ENCODE results near the gene MUC21. TPM values are rescaled to one million over a fixed set of nuclear protein-coding genes. Genes with fewer than 3 reads are reported as not detected.
"Not testable (repeated sequence)": the region's sequence is repeated elsewhere in the genome, so short reads cannot be mapped to it uniquely, and the experiment has no call there.

The MUC21 gene
- total and polyA plus RNA-seq, 3 donors from 2014 or later = 0.12 TPM; not detected in 2

- no peaks in the 10 kb centered on the region for H3K9me3 ChIP-seq
- 68 to 86% methylated on average over 2 of the region's 2 CpGs for WGBS, 2 donors
- no peaks in the 10 kb centered on the region for H3K27me3 ChIP-seq
- intact Hi-C loops (cut with DNase I; ENCODE audit: low total_unique reads) = no loop called here
- H3K27ac ChIP-seq = no peak overlapping the region
- H3K4me1 ChIP-seq = no peaks in the 10 kb centered on the region
- TF ChIP-seq CTCF (IDR thresholded peaks at IDR 0.05) = no peak
- TF ChIP-seq POLR2A (IDR thresholded peaks at IDR 0.05) = no peak
- no peak for DNase-seq
- H3K36me3 ChIP-seq (ENCODE audit: low read depth, missing control alignments) = no peaks in the 10 kb centered on the region
- H3K4me3 ChIP-seq = no peak overlapping the region
Observed at GRCh38 chr6:30991891-30992290, 8.4 kb downstream of the MUC21 start.

GRCh38 chr6:30997301-30997700, 13.8 kb downstream of the MUC21 start:
- TF ChIP-seq CTCF (IDR thresholded peaks at IDR 0.05) (no peak), POLR2A (IDR thresholded peaks at IDR 0.05) (no peak)
- Histone ChIP-seq H3K4me1 (no peaks in the 10 kb centered on the region), H3K27ac (no peak overlapping the region), H3K9me3 (no peaks in the 10 kb centered on the region), H3K27me3 (no peaks in the 10 kb centered on the region), H3K36me3 (ENCODE audit: low read depth, missing control alignments) (no peaks in the 10 kb centered on the region), H3K4me3 (no peak overlapping the region)
- intact Hi-C loops (cut with DNase I; ENCODE audit: low total_unique reads) = no loop called here
- WGBS, 2 donors = 91 to 100% methylated on average over 2 of the region's 2 CpGs
- DNase-seq = no peak

- Histone ChIP-seq H3K4me3 (no peak overlapping the region), H3K27ac (no peak overlapping the region), H3K27me3 (no peaks in the 10 kb centered on the region), H3K36me3 (ENCODE audit: low read depth, missing control alignments) (no peaks in the 10 kb centered on the region), H3K9me3 (no peaks in the 10 kb centered on the region), H3K4me1 (no peaks in the 10 kb centered on the region)
- no peak for TF ChIP-seq CTCF (IDR thresholded peaks at IDR 0.05)
- TF ChIP-seq POLR2A (IDR thresholded peaks at IDR 0.05) = no peak
- intact Hi-C loops (cut with DNase I; ENCODE audit: low total_unique reads) = no loop called here
- DNase-seq = no peak
- WGBS, 2 donors = 71 to 73% methylated on average over 5 of the region's 5 CpGs
Observed at GRCh38 chr6:30998785-30999184, 15.3 kb downstream of the MUC21 start.

- peak overlapping the region in 1 of 2 donors; percentile 41 for H3K4me3 ChIP-seq
- intact Hi-C loops (cut with DNase I; ENCODE audit: low total_unique reads); H3K4me1 ChIP-seq; H3K27me3 ChIP-seq; H3K9me3 ChIP-seq; DNase-seq; H3K27ac ChIP-seq; H3K36me3 ChIP-seq (ENCODE audit: low read depth, missing control alignments): not testable (repeated sequence)
- 60 to 68% methylated on average over 4 to 39 of the region's 39 CpGs for WGBS, 2 donors
Observed at GRCh38 chr6:31000067-31000860, 16.7 kb downstream of the MUC21 start.

- H3K36me3 ChIP-seq (ENCODE audit: low read depth, missing control alignments) = no peaks in the 10 kb centered on the region
- no peaks in the 10 kb centered on the region for H3K9me3 ChIP-seq
- 61 to 66% methylated on average over 13 of the region's 13 CpGs for WGBS, 2 donors
- H3K4me1 ChIP-seq = no peaks in the 10 kb centered on the region
- intact Hi-C loops (cut with DNase I; ENCODE audit: low total_unique reads) = no loop called here
- TF ChIP-seq POLR2A (IDR thresholded peaks at IDR 0.05) (no peak), CTCF (IDR thresholded peaks at IDR 0.05) (no peak)
- peak; percentile 34 for DNase-seq
- H3K4me3 ChIP-seq = no peak overlapping the region
- H3K27me3 ChIP-seq = no peaks in the 10 kb centered on the region
- H3K27ac ChIP-seq = no peak overlapping the region
Observed at GRCh38 chr6:31001281-31001888, 17.9 kb downstream of the MUC21 start.

All from testis (tissue), 3 donors.